K562 (cell line): ENCODE measurements around the gene RREB1. TPM values are rescaled to one million over a fixed set of nuclear protein-coding genes. Genes with fewer than 3 reads are reported as not detected.

Experiments
- ARID4B ChIP-seq: sonication (generic); formaldehyde crosslinking; IDR thresholded peaks from 2 replicates; pipeline ENCODE4 v1.8.0; 2022; ENCODE audit warnings: mild to moderate bottlenecking, missing genetic modification reagents
- ERF ChIP-seq: fragments of 450-650 bp; formaldehyde crosslinking; IDR thresholded peaks from 2 replicates; pipeline ENCODE4 v1.4.0; 2020; ENCODE audit warnings: mild to moderate bottlenecking, mixed read lengths
- JUND ChIP-seq, 2 experiments: IDR thresholded peaks; 2 replicates in 1 of 2; 3 replicates in 1 of 2; pipeline ENCODE4 v1.6.1; 2011; ENCODE audit warnings: borderline replicate concordance in 2 of 2, low read depth in 2 of 2, low read length in 2 of 2, improper control_type of control experiment in 1 of 2, missing biosample characterization in 1 of 2, missing genetic modification characterization in 1 of 2, missing genetic modification reagents in 1 of 2
- KLF16 ChIP-seq: IDR thresholded peaks from 2 replicates; pipeline ENCODE4 v1.6.1; 2016; ENCODE audit warnings: antibody characterized with exemption
- LCOR ChIP-seq: sonication (generic); formaldehyde crosslinking; IDR thresholded peaks from 2 replicates; pipeline ENCODE4 v1.8.0; 2022; ENCODE audit warnings: mild to moderate bottlenecking, missing genetic modification reagents
- NFXL1 ChIP-seq: fragments of 450-650 bp; formaldehyde crosslinking; IDR thresholded peaks from 2 replicates; pipeline ENCODE4 v1.4.0; 2021; ENCODE audit warnings: mild to moderate bottlenecking
- NRF1 ChIP-seq, 2 experiments: fragments of 450-650 bp; IDR thresholded peaks in 1 of 2; conservative IDR thresholded peaks in 1 of 2; 2 replicates each; pipeline ENCODE4 v1.6.1; 2014; ENCODE audit warnings: mild to moderate bottlenecking in 2 of 2
- PRMT5 ChIP-seq: sonication (generic); formaldehyde crosslinking; IDR thresholded peaks from 2 replicates; pipeline ENCODE4 v1.5.0; 2020; ENCODE audit warnings: missing genetic modification reagents
- ZFP30 ChIP-seq: fragments of 250-450 bp; sonication (Bioruptor Pico); IDR thresholded peaks from 2 replicates; pipeline ENCODE4 v1.8.0; 2022; ENCODE audit warnings: moderate library complexity, mild to moderate bottlenecking, inconsistent platforms, borderline replicate concordance
- ZHX1 ChIP-seq: fragments of 150-350 bp; conservative IDR thresholded peaks from 2 replicates; pipeline ENCODE4 v1.6.1; 2014; ENCODE audit warnings: low read length
- ZNF766 ChIP-seq: fragments of 200-800 bp; sonication (Bioruptor generic); conservative IDR thresholded peaks from 2 replicates; pipeline ENCODE4 v1.6.1; 2016; ENCODE audit warnings: missing genetic modification characterization, missing compliant biosample characterization
- polyA plus RNA-seq, 8 experiments: library from polyadenylated mRNA; depleted of rRNA in 4 of 8; stranded (reverse) in 5 of 8; unstranded in 3 of 8; fragments of >200 nt; fragmentation: Nextera tagmentation in 2 of 8; fragmentation: Illumina TruSeq in 1 of 8; extraction: Ambion mirVana in 2 of 8; extraction: Trizol in 1 of 8; gene quantifications; 2 replicates each; pipeline versions ENCODE4 v1.2.1 to v1.2.3, GENCODE V29; 2011 to 2014; ENCODE audit warnings: inconsistent platforms in 1 of 8, missing spikeins in 1 of 8
- total RNA-seq, 7 experiments: library from RNA; depleted of rRNA in 6 of 7; stranded (reverse); fragments of >200 nt in 6 of 7; fragmentation: Illumina TruSeq in 2 of 7; extraction: Trizol in 2 of 7; gene quantifications; 2 replicates each; pipeline versions ENCODE4 v1.2.1 to v1.2.3, GENCODE V29; 2011 to 2021; ENCODE audit warnings: low replicate concordance in 1 of 7
- TF ChIP-seq, protein P1 (sequence below): fragments of 200-800 bp; sonication (Bioruptor generic); IDR thresholded peaks from 2 replicates; pipeline ENCODE4 v1.6.1; 2016; ENCODE audit warnings: missing genetic modification characterization, missing compliant biosample characterization

Gene RREB1
- total and polyA plus RNA-seq, 9 of the 15 experiments (the other 6 are each of a cell fraction or from before 2014, with no cell fraction given) = 3.3 to 64.2 (median 19.3) TPM

GRCh38 chr6:7165002-7165889, 57.5 kb downstream of the RREB1 start (continued):
- TF ChIP-seq ARID4B (peak; percentile 70; the same call in 1 of the 2 replicates), NRF1 (conservative IDR thresholded peaks at IDR 0.05 in 1 of 2, IDR thresholded peaks at IDR 0.05 in 1 of 2) (peak; percentile 36 to 45; a peak in 3 of 4 replicates), ZFP30 (CRISPR knock-in tag) (no peak), NFXL1 (CRISPR knock-in tag) (no peak), JUND (IDR thresholded peaks at IDR 0.05; ENCODE audit: borderline replicate concordance, low read depth, low read length) (peak; percentile 80), JUND (tag; IDR thresholded peaks at IDR 0.05; ENCODE audit: borderline replicate concordance, low read depth, low read length) (peak; percentile 83; the same call in 2 of the 3 replicates), ERF (CRISPR knock-in tag) (no peak), LCOR (CRISPR knock-in tag) (peak; percentile 96), KLF16 (peak; percentile 94), PRMT5 (CRISPR knock-in tag) (no peak), ZHX1 (no peak), ZNF766 (peak; percentile 94)
- TF ChIP-seq, protein P1, sequence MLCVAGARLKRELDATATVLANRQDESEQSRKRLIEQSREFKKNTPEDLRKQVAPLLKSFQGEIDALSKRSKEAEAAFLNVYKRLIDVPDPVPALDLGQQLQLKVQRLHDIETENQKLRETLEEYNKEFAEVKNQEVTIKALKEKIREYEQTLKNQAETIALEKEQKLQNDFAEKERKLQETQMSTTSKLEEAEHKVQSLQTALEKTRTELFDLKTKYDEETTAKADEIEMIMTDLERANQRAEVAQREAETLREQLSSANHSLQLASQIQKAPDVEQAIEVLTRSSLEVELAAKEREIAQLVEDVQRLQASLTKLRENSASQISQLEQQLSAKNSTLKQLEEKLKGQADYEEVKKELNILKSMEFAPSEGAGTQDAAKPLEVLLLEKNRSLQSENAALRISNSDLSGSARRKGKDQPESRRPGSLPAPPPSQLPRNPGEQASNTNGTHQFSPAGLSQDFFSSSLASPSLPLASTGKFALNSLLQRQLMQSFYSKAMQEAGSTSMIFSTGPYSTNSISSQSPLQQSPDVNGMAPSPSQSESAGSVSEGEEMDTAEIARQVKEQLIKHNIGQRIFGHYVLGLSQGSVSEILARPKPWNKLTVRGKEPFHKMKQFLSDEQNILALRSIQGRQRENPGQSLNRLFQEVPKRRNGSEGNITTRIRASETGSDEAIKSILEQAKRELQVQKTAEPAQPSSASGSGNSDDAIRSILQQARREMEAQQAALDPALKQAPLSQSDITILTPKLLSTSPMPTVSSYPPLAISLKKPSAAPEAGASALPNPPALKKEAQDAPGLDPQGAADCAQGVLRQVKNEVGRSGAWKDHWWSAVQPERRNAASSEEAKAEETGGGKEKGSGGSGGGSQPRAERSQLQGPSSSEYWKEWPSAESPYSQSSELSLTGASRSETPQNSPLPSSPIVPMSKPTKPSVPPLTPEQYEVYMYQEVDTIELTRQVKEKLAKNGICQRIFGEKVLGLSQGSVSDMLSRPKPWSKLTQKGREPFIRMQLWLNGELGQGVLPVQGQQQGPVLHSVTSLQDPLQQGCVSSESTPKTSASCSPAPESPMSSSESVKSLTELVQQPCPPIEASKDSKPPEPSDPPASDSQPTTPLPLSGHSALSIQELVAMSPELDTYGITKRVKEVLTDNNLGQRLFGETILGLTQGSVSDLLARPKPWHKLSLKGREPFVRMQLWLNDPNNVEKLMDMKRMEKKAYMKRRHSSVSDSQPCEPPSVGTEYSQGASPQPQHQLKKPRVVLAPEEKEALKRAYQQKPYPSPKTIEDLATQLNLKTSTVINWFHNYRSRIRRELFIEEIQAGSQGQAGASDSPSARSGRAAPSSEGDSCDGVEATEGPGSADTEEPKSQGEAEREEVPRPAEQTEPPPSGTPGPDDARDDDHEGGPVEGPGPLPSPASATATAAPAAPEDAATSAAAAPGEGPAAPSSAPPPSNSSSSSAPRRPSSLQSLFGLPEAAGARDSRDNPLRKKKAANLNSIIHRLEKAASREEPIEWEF (CRISPR knock-in tag) = peak; percentile 91
